IPS-11a (cell line): ENCODE measurements around the gene TMEFF1.

Experiments
- H3K4me3 ChIP-seq: one replicate; pipeline ENCODE4 v1.5.1; 2013; ENCODE audit warnings: low read depth, low read length, control low read depth

Gene TMEFF1

GRCh38 chr9:100575006-100575405 is 102.1 kb downstream of the TMEFF1 start:
- no peak overlapping the region for H3K4me3 ChIP-seq

GRCh38 chr9:100575765-100576386 is 102.9 kb downstream of the TMEFF1 start:
- no peak overlapping the region for H3K4me3 ChIP-seq

- H3K4me3 ChIP-seq, result no peak within 1 kb of the TSS
Measured at GRCh38 chr9:100577776-100578448, 105.0 kb downstream of the TMEFF1 start, which contains the start of gene CAVIN4. TSS of gene CAVIN4 (plus strand) at chr9:100578079. CDS start at chr9:100578144, 65 bp downstream.

- no peak overlapping the region for H3K4me3 ChIP-seq
Measured at GRCh38 chr9:100578610-100579009, 105.7 kb downstream of the TMEFF1 start.

DNA sequence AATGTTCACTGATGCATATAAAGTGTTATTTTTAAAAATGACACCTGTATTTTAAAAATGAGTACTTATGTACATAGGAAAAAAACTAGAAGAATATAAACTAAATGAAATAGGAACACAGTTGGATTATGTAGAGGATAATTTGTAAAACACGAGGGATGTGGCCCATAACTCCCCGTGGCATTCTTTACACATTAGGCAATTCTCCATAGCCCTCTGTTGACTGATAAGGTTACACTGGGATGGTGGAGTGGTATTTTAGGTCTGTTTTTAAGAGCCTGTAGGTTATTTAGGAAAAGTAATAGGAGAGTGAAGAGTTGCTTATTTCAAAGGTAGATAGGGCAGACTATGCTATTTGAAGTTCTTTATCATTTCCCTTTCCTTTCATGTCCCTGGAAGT is 106.7 kb downstream of the TMEFF1 start:
- H3K4me3 ChIP-seq, result no peak overlapping the region

DNA sequence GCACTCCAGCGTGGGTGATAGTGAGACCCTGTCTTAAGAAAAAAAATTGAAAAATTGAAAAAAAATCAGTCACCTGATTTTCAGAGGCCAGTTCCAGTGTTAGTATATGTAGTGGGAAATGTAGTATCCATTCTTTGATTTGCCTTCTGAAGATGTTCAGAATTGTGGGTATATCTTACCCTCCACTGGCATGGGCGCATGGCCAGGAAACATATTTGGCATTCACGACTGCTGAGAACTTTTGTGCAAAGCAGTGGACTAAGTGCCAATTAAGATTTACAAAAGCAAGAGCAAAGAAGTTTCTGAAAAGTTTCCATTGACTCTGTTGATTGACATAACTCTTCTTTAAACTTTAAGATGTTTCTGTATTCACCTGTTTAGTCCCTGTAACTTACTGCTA is 107.3 kb downstream of the TMEFF1 start:
- H3K4me3 ChIP-seq, result no peak overlapping the region

DNA sequence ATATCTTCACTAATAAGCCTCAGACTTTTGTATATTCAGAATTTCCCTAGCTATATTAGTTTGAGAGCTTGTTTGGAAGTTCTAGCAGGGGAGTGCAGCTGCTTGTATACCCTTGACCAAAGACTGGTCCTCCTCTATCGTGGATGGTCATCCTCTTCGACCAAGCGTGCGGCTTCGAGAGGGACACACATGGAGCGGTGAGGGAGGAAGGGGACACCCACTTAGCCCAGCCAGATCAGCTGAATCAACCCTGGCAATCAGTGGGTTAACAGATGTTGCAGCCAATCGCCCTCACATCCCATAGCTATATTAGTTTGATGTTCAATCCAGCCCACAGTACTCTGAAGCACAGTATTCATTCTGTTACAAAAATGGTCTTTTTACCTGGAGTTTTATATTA is 108.1 kb downstream of the TMEFF1 start:
- no peak overlapping the region for H3K4me3 ChIP-seq

DNA sequence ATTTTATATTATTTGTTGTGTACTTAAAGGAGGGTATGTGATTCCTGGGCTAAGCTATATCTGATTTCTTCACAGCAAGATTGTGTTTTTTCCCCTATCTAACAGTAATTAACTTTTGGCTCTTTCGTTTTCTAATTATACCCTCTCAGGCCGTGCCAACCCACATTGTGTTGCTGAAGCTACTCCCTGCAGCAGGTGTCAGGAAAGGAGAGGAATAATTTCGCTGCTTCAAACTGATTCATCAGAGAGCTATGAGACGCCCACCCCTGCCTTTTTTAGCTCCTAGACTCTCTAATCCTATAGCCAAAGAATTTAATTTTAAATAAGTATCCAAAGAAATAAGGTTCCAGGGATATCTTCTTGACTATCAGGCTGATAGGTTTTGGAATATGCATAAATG is 108.7 kb downstream of the TMEFF1 start:
- H3K4me3 ChIP-seq, result no peak overlapping the region

GRCh38 chr9:100583014-100583802 is 110.3 kb downstream of the TMEFF1 start:
- H3K4me3 ChIP-seq, result no peak overlapping the region

GRCh38 chr9:100584951-100585350 is 112.0 kb downstream of the TMEFF1 start:
- no peak overlapping the region for H3K4me3 ChIP-seq

GRCh38 chr9:100586093-100586492 is 113.1 kb downstream of the TMEFF1 start:
- H3K4me3 ChIP-seq, result no peak overlapping the region

DNA sequence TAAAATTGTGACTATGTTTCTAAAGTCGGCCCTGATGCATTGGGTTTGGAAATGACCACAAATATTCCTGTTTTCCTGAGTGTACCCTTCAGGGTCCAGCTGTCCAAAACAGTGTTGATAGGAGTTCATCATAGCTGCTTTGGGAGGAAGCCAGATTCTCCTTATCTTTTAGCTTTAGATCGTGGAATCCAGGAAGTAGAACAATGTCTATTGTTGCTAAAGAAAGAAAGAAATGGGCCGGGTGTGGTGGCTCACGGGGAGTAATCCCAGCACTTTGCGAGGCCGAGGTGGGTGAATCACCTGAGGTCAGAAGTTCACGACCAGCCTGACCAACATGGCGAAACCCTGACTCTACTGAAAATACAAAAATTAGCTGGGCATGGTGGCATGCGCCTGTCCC is 114.4 kb downstream of the TMEFF1 start:
- H3K4me3 ChIP-seq, result no peak overlapping the region

DNA sequence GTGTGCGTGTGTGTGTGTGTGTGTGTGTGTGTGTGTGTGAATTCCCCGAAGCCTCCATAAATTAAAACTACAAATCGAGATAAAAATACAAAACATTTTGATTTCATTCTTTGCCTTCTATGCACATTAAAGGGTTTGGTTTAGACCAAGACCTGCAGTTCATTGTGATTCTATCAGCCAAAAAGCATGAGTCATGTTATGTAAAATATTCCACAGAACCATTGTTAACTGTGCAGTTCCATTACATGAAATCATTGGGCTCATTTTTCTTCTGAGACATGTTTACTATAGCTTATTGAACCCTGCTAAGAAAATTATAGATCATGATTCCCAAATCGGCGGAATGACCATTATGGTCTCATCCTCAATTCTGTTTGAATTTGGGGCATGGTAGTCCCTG is 116.6 kb downstream of the TMEFF1 start:
- H3K4me3 ChIP-seq, result no peak overlapping the region

- H3K4me3 ChIP-seq, result no peak overlapping the region
Measured at GRCh38 chr9:100590481-100590880, 117.5 kb downstream of the TMEFF1 start.

DNA sequence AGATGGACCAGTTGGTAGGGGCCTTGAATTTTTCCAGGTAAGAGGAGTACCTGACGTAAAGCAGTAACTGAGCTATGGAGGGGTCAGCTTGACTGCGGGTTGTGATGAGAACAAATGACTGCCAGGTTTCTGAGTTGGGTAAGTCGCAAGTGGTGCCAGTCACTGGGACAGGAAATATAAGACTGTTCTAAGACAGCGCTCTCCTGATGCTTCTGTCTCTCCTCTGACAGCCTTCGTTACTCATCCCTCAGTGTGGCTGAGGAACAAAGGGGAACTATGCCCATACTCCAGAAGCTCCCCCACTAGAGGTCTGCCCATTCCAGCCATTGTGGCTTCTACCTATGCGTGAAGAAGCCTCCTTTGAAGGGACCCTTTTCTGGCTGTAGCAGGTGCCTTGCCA is 118.2 kb downstream of the TMEFF1 start:
- H3K4me3 ChIP-seq, result no peak overlapping the region

DNA sequence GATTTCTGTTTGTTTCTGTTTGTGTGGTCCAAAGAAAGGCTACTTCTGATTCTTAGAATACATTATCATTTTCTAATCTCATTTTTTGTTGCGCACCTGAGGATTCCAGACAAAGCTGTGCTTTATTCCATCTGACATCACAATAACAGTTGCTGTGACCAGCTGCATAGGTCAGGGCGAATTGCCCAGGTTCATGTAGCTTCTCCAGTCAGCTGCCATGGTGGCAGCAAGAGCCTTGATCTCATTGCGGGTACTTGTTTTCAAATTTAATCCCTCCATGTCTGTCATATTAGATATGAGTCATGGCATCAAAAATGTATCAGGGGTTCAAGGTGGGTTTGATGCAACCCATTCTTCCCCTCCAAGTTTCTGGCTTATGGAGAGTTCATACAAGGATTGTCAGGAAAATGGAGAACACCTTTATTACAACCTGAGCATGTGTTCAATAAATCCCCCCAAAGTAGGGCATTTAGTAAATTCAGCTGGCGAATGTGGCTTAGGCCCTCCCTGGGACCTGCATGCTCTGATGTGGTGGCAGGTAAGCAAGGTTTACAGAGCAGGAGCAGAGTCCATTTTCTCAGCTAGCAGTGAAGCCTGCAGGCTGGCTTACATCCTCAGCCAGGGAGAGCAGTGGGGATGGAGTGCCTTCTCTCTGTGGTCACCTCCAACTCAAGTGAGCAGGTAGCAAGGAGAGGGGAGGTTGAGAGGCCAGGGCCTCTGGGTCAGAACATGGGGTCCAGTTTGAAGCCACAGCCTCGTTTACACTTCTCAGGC is 118.9 kb downstream of the TMEFF1 start:
- H3K4me3 ChIP-seq, result no peak overlapping the region

DNA sequence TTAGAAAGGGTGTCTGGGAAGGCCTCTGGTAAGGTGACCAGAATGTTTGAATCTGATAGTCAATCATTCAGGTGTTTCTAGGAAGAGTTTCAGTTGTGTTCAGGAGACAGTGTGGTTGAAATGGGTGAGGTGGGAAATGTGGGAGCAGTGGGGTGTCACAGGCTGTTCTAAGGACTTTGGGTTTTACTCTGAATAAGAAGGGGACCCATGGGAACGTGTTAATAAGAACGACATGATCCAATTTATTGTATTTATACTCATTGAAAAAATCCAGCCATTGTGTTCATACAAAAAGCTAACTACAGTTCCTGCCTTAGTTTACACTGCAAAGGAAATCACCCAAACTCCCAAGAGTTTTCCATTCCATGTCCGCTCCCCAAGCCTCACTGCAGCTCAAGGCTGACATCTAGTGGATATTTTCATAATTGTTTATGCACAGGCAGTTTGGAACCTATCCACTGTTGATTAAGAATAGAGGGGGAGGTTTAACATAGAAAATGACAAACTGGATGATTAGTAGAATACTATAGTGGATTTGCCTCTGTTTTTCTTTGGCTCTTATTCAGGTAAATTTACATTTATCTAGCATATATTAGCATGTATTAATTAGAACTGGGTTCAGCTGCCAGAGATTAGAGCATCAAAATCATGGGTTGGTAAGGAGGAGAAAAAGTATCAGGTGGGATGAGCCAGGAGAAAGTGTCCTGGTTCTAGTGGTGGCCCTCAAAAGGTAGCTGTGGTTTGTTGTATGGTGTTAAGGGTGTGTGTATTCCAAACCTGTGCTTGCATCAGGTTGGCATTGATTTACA is 122.6 kb downstream of the TMEFF1 start:
- H3K4me3 ChIP-seq, result no peak overlapping the region

- H3K4me3 ChIP-seq, result no peak overlapping the region
Measured at GRCh38 chr9:100597236-100597635, 124.3 kb downstream of the TMEFF1 start.

GRCh38 chr9:100598641-100599145 is 125.7 kb downstream of the TMEFF1 start:
- peak overlapping the region; percentile 49 for H3K4me3 ChIP-seq

GRCh38 chr9:100600521-100601079 is 127.7 kb downstream of the TMEFF1 start:
- no peak overlapping the region for H3K4me3 ChIP-seq
